GM12873 (cell line): Measurements from ENCODE around the gene MRPL1.

Source experiments
- TF ChIP-seq, protein P1 (sequence below): IDR thresholded peaks from 2 replicates; pipeline ENCODE4 v1.5.1; 2012; ENCODE audit warnings: low read depth, mild to moderate bottlenecking, moderate library complexity, low read length, control low read depth; ENCODE audit not compliant: insufficient read depth; ENCODE audit errors: missing control alignments

Gene MRPL1

GRCh38 chr4:77996076-77996475 is 133.4 kb downstream of the MRPL1 start:
- TF ChIP-seq, protein P1, sequence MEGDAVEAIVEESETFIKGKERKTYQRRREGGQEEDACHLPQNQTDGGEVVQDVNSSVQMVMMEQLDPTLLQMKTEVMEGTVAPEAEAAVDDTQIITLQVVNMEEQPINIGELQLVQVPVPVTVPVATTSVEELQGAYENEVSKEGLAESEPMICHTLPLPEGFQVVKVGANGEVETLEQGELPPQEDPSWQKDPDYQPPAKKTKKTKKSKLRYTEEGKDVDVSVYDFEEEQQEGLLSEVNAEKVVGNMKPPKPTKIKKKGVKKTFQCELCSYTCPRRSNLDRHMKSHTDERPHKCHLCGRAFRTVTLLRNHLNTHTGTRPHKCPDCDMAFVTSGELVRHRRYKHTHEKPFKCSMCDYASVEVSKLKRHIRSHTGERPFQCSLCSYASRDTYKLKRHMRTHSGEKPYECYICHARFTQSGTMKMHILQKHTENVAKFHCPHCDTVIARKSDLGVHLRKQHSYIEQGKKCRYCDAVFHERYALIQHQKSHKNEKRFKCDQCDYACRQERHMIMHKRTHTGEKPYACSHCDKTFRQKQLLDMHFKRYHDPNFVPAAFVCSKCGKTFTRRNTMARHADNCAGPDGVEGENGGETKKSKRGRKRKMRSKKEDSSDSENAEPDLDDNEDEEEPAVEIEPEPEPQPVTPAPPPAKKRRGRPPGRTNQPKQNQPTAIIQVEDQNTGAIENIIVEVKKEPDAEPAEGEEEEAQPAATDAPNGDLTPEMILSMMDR = no peak

- TF ChIP-seq, protein P1 = no peak
Observed at GRCh38 chr4:78001531-78001930, 138.9 kb downstream of the MRPL1 start.

DNA sequence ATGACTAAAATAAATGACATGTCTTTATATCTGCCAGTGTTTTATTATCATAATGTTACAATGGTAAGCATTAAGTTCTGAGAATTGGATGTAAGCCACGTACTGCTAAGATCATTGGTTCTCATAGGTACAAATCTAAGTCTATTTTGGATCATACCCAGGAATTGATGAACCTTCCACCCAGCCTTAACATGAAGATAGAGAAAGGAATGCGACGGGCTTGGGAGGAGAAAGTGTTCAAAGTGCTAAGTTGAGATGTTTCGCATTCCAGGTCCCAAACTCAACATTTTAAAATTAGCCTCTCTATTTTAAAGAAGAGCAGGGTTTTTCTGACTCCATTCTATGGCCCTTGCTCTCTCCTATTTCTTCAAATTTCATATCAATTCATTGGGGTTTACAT is 139.6 kb downstream of the MRPL1 start:
- TF ChIP-seq, protein P1 = no peak
